ENCODE data around the gene STK4. TPM values are rescaled to one million over a fixed set of nuclear protein-coding genes. Genes with fewer than 3 reads are reported as not detected.

The STK4 gene
- total RNA-seq, 1 donor from 2014 or later = 245 TPM

DNA sequence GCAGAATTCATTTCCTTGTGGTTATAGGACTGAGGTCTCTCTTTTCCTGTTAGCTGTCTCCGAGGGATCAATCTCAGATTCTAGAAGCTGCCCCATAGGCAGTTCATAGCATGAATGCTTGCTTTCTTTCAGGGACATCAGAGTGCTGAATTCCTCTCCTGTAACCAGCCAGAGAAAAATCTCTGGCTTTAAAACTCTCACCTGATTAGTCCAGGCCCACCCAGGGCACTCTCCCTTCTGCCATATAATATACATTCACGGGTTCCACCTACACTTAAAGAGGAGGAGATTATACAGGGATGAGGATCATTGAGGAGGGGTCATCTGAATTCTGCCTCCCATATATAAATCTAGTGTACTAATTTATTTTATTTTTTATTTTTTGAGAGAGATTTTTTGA, 136.8 kb downstream of the STK4 start:
- Mint-ChIP-seq H3K27me3 (peaks cover 44% of the 10 kb centered on the region), H3K27ac (no peak overlapping the region), H3K9me3 (no peaks in the 10 kb centered on the region), H3K4me1 (peaks cover 13% of the 10 kb centered on the region), H3K4me3 (no peak overlapping the region), H3K36me3 (ENCODE audit: low read depth) (no peaks in the 10 kb centered on the region)
- CTCF ChIA-PET = no interaction called here
- TF ChIP-seq, protein P1, sequence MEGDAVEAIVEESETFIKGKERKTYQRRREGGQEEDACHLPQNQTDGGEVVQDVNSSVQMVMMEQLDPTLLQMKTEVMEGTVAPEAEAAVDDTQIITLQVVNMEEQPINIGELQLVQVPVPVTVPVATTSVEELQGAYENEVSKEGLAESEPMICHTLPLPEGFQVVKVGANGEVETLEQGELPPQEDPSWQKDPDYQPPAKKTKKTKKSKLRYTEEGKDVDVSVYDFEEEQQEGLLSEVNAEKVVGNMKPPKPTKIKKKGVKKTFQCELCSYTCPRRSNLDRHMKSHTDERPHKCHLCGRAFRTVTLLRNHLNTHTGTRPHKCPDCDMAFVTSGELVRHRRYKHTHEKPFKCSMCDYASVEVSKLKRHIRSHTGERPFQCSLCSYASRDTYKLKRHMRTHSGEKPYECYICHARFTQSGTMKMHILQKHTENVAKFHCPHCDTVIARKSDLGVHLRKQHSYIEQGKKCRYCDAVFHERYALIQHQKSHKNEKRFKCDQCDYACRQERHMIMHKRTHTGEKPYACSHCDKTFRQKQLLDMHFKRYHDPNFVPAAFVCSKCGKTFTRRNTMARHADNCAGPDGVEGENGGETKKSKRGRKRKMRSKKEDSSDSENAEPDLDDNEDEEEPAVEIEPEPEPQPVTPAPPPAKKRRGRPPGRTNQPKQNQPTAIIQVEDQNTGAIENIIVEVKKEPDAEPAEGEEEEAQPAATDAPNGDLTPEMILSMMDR (IDR thresholded peaks at IDR 0.05) = no peak
- POLR2A ChIA-PET = no interaction called here
- ATAC-seq (ENCODE audit: low read depth) (no peak), DNase-seq (no peak)
- intact Hi-C loops (cut with micrococcal nuclease) = no loop called here

DNA sequence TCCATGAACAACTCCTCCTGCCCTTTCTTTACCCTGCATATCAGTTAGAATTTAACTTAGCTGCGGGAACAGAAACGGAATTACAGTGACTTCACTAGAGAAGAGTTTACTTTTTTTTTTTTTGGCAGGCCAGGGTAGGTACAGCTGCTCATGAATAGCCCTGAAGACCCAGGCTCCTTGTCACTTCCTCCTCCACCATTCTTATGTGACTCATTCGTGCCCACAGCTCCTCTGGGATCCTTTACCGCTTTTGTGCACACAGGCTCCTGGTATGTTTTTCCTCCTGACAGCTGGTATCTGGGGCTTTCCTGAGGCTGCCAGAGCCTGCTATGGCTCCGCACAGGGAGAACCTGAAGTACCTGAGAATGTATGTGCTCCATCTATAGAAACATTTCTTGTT, 138.5 kb downstream of the STK4 start:
- CTCF ChIA-PET = interaction anchor here (1.5 kb wide), 1 partner anchor 9 kb away, joined by 3 read pairs; no protein-coding TSS in a partner anchor
- Mint-ChIP-seq H3K9me3 (no peaks in the 10 kb centered on the region), H3K27me3 (peaks cover 33% of the 10 kb centered on the region), H3K4me3 (no peak overlapping the region), H3K4me1 (peaks cover 7% of the 10 kb centered on the region), H3K36me3 (ENCODE audit: low read depth) (no peaks in the 10 kb centered on the region), H3K27ac (no peak overlapping the region)
- intact Hi-C loops (cut with micrococcal nuclease) = no loop called here
- DNase-seq (no peak), ATAC-seq (ENCODE audit: low read depth) (no peak)
- POLR2A ChIA-PET = no interaction called here
- TF ChIP-seq, protein P1 (IDR thresholded peaks at IDR 0.05) = no peak

DNA sequence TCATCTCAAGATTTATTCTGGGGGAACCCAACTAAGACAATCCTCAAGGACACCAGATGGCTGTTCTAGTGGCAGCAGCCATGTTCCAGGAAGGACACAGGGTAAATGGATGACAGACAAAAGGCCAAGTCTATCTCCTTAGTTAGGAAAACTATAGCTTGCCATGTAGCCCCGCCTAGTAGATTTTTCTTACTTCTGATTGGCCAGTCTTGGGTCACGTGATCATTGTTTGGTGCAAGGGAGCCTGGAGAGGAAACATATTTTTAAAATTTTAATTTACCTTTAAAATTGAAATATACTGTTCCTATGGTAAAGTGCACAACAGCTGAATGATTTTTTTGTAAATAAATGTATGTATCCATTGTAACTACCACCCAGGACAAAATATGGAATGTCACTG, 139.0 kb downstream of the STK4 start:
- CTCF ChIA-PET = interaction anchor here (1.5 kb wide), 1 partner anchor 9 kb away, joined by 3 read pairs; no protein-coding TSS in a partner anchor
- Mint-ChIP-seq H3K36me3 (ENCODE audit: low read depth) (no peaks in the 10 kb centered on the region), H3K27ac (no peak overlapping the region), H3K4me3 (no peak overlapping the region), H3K9me3 (no peaks in the 10 kb centered on the region), H3K4me1 (peaks cover 6% of the 10 kb centered on the region), H3K27me3 (peaks cover 28% of the 10 kb centered on the region)
- POLR2A ChIA-PET = no interaction called here
- TF ChIP-seq, protein P1 (IDR thresholded peaks at IDR 0.05) = no peak
- intact Hi-C loops (cut with micrococcal nuclease) = no loop called here
- no peak for ATAC-seq (ENCODE audit: low read depth)
- no peak for DNase-seq

DNA sequence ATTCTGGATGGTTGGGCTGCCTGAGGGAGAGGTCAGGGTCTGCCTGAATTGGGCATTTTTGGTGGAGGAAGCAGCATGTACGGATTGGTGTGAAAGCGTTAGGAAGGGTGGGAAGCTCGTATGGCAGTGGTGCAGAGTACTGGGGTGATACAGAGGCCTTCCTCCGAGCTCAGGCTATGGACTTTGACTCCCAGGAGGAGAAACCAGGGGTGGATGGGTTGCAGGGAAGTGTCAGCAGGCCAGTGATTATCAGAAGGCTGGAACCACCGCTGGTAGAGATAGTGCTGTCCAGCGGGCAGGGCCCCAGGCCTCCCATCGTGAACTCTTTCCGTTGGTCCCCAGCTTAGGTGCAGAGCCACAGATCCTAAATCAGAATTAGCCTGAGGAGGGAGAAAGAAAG, 143.3 kb downstream of the STK4 start:
- intact Hi-C loops (cut with micrococcal nuclease) = no loop called here
- TF ChIP-seq, protein P1 (IDR thresholded peaks at IDR 0.05) = no peak
- peaks cover 14% of the 10 kb centered on the region for H3K27me3 Mint-ChIP-seq
- POLR2A ChIA-PET = no interaction called here
- no peaks in the 10 kb centered on the region for H3K9me3 Mint-ChIP-seq
- CTCF ChIA-PET = interaction anchor here (1.3 to 1.7 kb wide), 2 partner anchors 13 to 66 kb away, joined by 5 to 6 read pairs; no protein-coding TSS in a partner anchor
- DNase-seq (no peak), ATAC-seq (ENCODE audit: low read depth) (no peak)
- no peak overlapping the region for H3K27ac Mint-ChIP-seq
- no peaks in the 10 kb centered on the region for H3K4me1 Mint-ChIP-seq
- H3K36me3 Mint-ChIP-seq (ENCODE audit: low read depth) = no peaks in the 10 kb centered on the region
- no peak overlapping the region for H3K4me3 Mint-ChIP-seq

DNA sequence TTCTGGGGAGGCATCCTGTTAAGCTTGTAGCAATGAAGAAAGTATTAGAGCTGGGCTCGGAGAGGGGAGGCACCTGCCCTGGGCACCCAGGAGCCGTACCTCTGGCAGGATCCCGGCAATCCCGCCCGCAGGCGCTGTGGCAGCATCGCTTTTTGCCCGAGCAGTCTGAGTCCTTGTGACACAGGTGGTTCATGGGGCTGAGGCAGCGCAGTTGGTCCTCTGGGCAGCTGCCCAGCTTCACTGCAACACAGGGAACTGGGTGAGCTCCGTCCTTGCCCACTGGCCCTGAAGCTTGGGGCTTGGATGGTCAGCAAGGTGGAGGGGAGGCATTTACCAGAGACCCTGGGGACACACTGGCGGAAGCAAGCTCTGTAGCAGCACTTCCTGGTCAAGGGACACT, 144.0 kb downstream of the STK4 start:
- intact Hi-C loops (cut with micrococcal nuclease) = no loop called here
- no peak for ATAC-seq (ENCODE audit: low read depth)
- no peak for DNase-seq
- Mint-ChIP-seq H3K27me3 (peaks cover 11% of the 10 kb centered on the region), H3K36me3 (ENCODE audit: low read depth) (no peaks in the 10 kb centered on the region), H3K4me3 (no peak overlapping the region), H3K4me1 (no peaks in the 10 kb centered on the region), H3K9me3 (no peaks in the 10 kb centered on the region), H3K27ac (no peak overlapping the region)
- ChIA-PET POLR2A (no interaction called here), CTCF (interaction anchor here (1.0 to 1.7 kb wide), 3 partner anchors 10 to 66 kb away, joined by 4 to 6 read pairs (median 5); no protein-coding TSS in a partner anchor)
- TF ChIP-seq, protein P1 (IDR thresholded peaks at IDR 0.05) = no peak

Measured in activated B cell treated with CpG ODN at 0.5 μM for 24 hours (primary cell).